IMR-90 (cell line): ENCODE results near the gene FNTB. TPM values are rescaled to one million over a fixed set of nuclear protein-coding genes. Genes with fewer than 3 reads are reported as not detected.

Source experiments
- ATAC-seq: fragments of 200-7000 bp; cut with Tn5 transposase; 2 replicates; pipeline ENCODE4 v1.9.1; 2020; ENCODE audit warnings: low read depth, mild to moderate bottlenecking, moderate library complexity
- BruUV-seq: library from RNA; stranded (reverse); fragments of 400-500 nt; replicated peaks from 2 replicates; lab custom pipeline; 2021; lab: Mats Ljungman, UMichigan
- CTCF ChIA-PET: fragments of 300-600 bp; formaldehyde crosslinking; extraction: SDS; loops from one replicate; lab custom pipeline; 2021; ENCODE audit warnings: antibody characterized with exemption; lab: Yijun Ruan, JAX
- POLR2A ChIA-PET: fragments of 300-600 bp; sonication (Branson Sonifier 250); formaldehyde crosslinking; loops from one replicate; lab custom pipeline; 2022; ENCODE audit warnings: antibody characterized with exemption; ENCODE audit not compliant: unreplicated experiment; lab: Charles Lee
- DNase-seq: peaks from one replicate; pipeline ENCODE4 v3.0.0; 2013
- H2AFZ ChIP-seq: replicated peaks from 2 replicates; pipeline ENCODE3; 2013; ENCODE audit warnings: low read length, mild to moderate bottlenecking; ENCODE audit not compliant: poor library complexity
- H2AK5ac ChIP-seq: 2 replicates; pipeline ENCODE4 v1.6.1; 2013; ENCODE audit warnings: low read depth, low read length, inconsistent platforms
- H2AK9ac ChIP-seq: replicated peaks from 2 replicates; pipeline ENCODE3; 2013; ENCODE audit warnings: mild to moderate bottlenecking, low read depth, low read length, moderate library complexity; ENCODE audit not compliant: poor library complexity
- H2BK120ac ChIP-seq: 2 replicates; pipeline ENCODE4 v1.6.1; 2013; ENCODE audit warnings: low read depth, low read length, inconsistent platforms
- H2BK15ac ChIP-seq: 3 replicates; pipeline ENCODE4 v1.6.1; 2013; ENCODE audit warnings: low read depth, low read length, inconsistent platforms
- H2BK20ac ChIP-seq: 2 replicates; pipeline ENCODE4 v1.6.1; 2013; ENCODE audit warnings: low read depth, mild to moderate bottlenecking, inconsistent platforms, low read length, moderate library complexity
- H2BK5ac ChIP-seq: 2 replicates; pipeline ENCODE4 v1.6.1; 2013; ENCODE audit warnings: mild to moderate bottlenecking, low read depth, low read length, inconsistent platforms; ENCODE audit not compliant: poor library complexity, severe bottlenecking
- H3K14ac ChIP-seq: replicated peaks from 2 replicates; pipeline ENCODE4 v1.6.1; 2013; ENCODE audit warnings: low read depth, low read length, inconsistent platforms
- H3K18ac ChIP-seq: 2 replicates; pipeline ENCODE4 v1.6.1; 2013; ENCODE audit warnings: low read depth, low read length, control low read depth
- H3K23ac ChIP-seq: 2 replicates; pipeline ENCODE4 v1.6.1; 2013; ENCODE audit warnings: low read depth, low read length, inconsistent platforms
- H3K27ac ChIP-seq: 2 replicates; pipeline ENCODE4 v1.5.1; 2013; ENCODE audit warnings: mild to moderate bottlenecking, control low read depth, low read length; ENCODE audit not compliant: insufficient read depth
- H3K27me3 ChIP-seq: 2 replicates; pipeline ENCODE4 v1.6.1; 2013; ENCODE audit warnings: low read length; ENCODE audit not compliant: control insufficient read depth, insufficient read depth
- H3K36me3 ChIP-seq: 2 replicates; pipeline ENCODE4 v1.6.1; 2013; ENCODE audit warnings: low read length, mixed read lengths; ENCODE audit not compliant: control insufficient read depth, insufficient read depth
- H3K4ac ChIP-seq: 2 replicates; pipeline ENCODE4 v1.6.1; 2013; ENCODE audit warnings: low read depth, low read length, inconsistent platforms
- H3K4me1 ChIP-seq: 2 replicates; pipeline ENCODE4 v1.6.1; 2013; ENCODE audit warnings: low read length, mixed read lengths; ENCODE audit not compliant: control insufficient read depth, insufficient read depth
- H3K4me2 ChIP-seq: 2 replicates; pipeline ENCODE4 v1.6.1; 2013; ENCODE audit warnings: low read depth, mild to moderate bottlenecking, control low read depth, low read length, moderate library complexity
- H3K4me3 ChIP-seq: 2 replicates; pipeline ENCODE4 v1.5.1; 2013; ENCODE audit warnings: low read depth, mild to moderate bottlenecking, control low read depth, low read length, moderate library complexity; ENCODE audit not compliant: insufficient read depth
- H3K56ac ChIP-seq: 2 replicates; pipeline ENCODE4 v1.6.1; 2013; ENCODE audit warnings: low read length, inconsistent platforms; ENCODE audit not compliant: insufficient read depth; ENCODE audit errors: extremely low read depth
- H3K79me1 ChIP-seq, 2 experiments: 2 replicates each; pipeline ENCODE4 v1.6.1; 2013; ENCODE audit warnings: low read length in 2 of 2, inconsistent platforms in 1 of 2, low read depth in 1 of 2
- H3K9ac ChIP-seq: 2 replicates; pipeline ENCODE4 v1.6.1; 2013; ENCODE audit warnings: low read depth, low read length, control low read depth
- H3K9me1 ChIP-seq: 2 replicates; pipeline ENCODE4 v1.6.1; 2013; ENCODE audit warnings: low read length, inconsistent platforms; ENCODE audit not compliant: insufficient read depth
- H3K9me3 ChIP-seq: 2 replicates; pipeline ENCODE4 v1.6.1; 2013; ENCODE audit warnings: low read length; ENCODE audit not compliant: control insufficient read depth, insufficient read depth
- H4K20me1 ChIP-seq: 2 replicates; pipeline ENCODE4 v1.6.1; 2013; ENCODE audit warnings: low read length, inconsistent platforms; ENCODE audit not compliant: insufficient read depth
- H4K5ac ChIP-seq: 2 replicates; pipeline ENCODE4 v1.6.1; 2013; ENCODE audit warnings: mild to moderate bottlenecking, low read depth, low read length, control low read depth
- H4K8ac ChIP-seq, 2 experiments: 2 replicates each; pipeline ENCODE4 v1.6.1; 2013; ENCODE audit warnings: low read depth in 2 of 2, low read length in 2 of 2, control low read depth in 1 of 2, inconsistent platforms in 1 of 2
- H4K91ac ChIP-seq: 2 replicates; pipeline ENCODE4 v1.6.1; 2013; ENCODE audit warnings: low read depth, low read length, inconsistent platforms; ENCODE audit not compliant: insufficient read depth
- BHLHE40 ChIP-seq: fragments of 150-350 bp; IDR thresholded peaks from 2 replicates; pipeline ENCODE4 v1.6.1; 2016; ENCODE audit warnings: mild to moderate bottlenecking, low read depth, low read length
- CEBPB ChIP-seq: IDR thresholded peaks from 2 replicates; pipeline ENCODE4 v1.6.1; 2012; ENCODE audit warnings: low read depth, low read length, improper control_type of control experiment
- CTCF ChIP-seq: conservative IDR thresholded peaks from 2 replicates; pipeline ENCODE4 v1.5.1; 2012; ENCODE audit warnings: mild to moderate bottlenecking, low read depth, low read length, improper control_type of control experiment
- FOS ChIP-seq: fragments of 150-350 bp; IDR thresholded peaks from 2 replicates; pipeline ENCODE4 v1.6.1; 2016; ENCODE audit warnings: low read depth, low read length
- MAFK ChIP-seq: IDR thresholded peaks from 2 replicates; pipeline ENCODE4 v1.6.1; 2012; ENCODE audit warnings: low read depth, low read length, improper control_type of control experiment
- MXI1 ChIP-seq: IDR thresholded peaks from 2 replicates; pipeline ENCODE4 v1.6.1; 2012; ENCODE audit warnings: low read depth, mild to moderate bottlenecking, low read length, moderate library complexity, borderline replicate concordance
- NFE2L2 ChIP-seq: fragments of 150-350 bp; IDR thresholded peaks from 2 replicates; pipeline ENCODE4 v1.6.1; 2016; ENCODE audit warnings: low read depth, mild to moderate bottlenecking, low read length
- POLR2A ChIP-seq: IDR thresholded peaks from 2 replicates; pipeline ENCODE4 v1.6.1; 2012; ENCODE audit warnings: mild to moderate bottlenecking, low read depth, low read length
- RAD21 ChIP-seq: IDR thresholded peaks from 2 replicates; pipeline ENCODE4 v1.6.1; 2012; ENCODE audit warnings: low read length, improper control_type of control experiment
- RFX5 ChIP-seq: IDR thresholded peaks from 2 replicates; pipeline ENCODE4 v1.8.0; 2012; ENCODE audit warnings: low read depth, mild to moderate bottlenecking, low read length, moderate library complexity
- SMC3 ChIP-seq: fragments of 150-350 bp; IDR thresholded peaks from 2 replicates; pipeline ENCODE4 v1.6.1; 2016; ENCODE audit warnings: low read depth, mild to moderate bottlenecking, antibody characterized with exemption, low read length, moderate library complexity
- WGBS, 2 experiments: methylation state at CpG; one replicate each; pipeline versions ENCODE4 v1.1.5 to v1.1.7; 2013; ENCODE audit warnings: missing lambda C conversion rate in 2 of 2; ENCODE audit not compliant: insufficient read length in 1 of 2; ENCODE audit errors: extremely low coverage in 2 of 2; 5-methylcytosine and 5-hydroxymethylcytosine counted together
- dilution Hi-C: fragments of 300-500 bp; cut with HindIII; formaldehyde crosslinking; loops from one replicate; pipeline ENCODE4 v1.14.3; 2018; ENCODE audit warnings: low sequenced_read_pairs; ENCODE audit not compliant: unreplicated experiment
- in situ Hi-C: fragments of 300-500 bp; cut with MboI; formaldehyde crosslinking; loops from 3 replicates; pipeline ENCODE4 v1.14.3; 2019; ENCODE audit warnings: low sequenced_read_pairs, inconsistent platforms, mixed read lengths
- intact Hi-C: fragments of 100-400 bp; cut with micrococcal nuclease; formaldehyde crosslinking; loops from 2 replicates; pipeline ENCODE4 v1.10.0; 2022
- polyA plus RNA-seq, 3 experiments: library from polyadenylated mRNA; depleted of rRNA; stranded (reverse); fragments of >200 nt; gene quantifications; 2 replicates each; pipeline ENCODE4 v1.2.3, GENCODE V29; 2012; ENCODE audit warnings: low replicate concordance in 1 of 3
- total RNA-seq: library from RNA; depleted of rRNA; stranded (reverse); fragments of >200 nt; gene quantifications from 2 replicates; pipeline ENCODE4 v1.2.3, GENCODE V29; 2012
- TF ChIP-seq, protein P1 (sequence below): fragments of 150-350 bp; IDR thresholded peaks from 2 replicates; pipeline ENCODE4 v1.6.1; 2016; ENCODE audit warnings: low read depth, mild to moderate bottlenecking, low read length, moderate library complexity, borderline replicate concordance

Gene FNTB
- total and polyA plus RNA-seq, 2 of the 4 experiments (the other 2 are of a cell fraction): 9.9 to 18.5 TPM

DNA sequence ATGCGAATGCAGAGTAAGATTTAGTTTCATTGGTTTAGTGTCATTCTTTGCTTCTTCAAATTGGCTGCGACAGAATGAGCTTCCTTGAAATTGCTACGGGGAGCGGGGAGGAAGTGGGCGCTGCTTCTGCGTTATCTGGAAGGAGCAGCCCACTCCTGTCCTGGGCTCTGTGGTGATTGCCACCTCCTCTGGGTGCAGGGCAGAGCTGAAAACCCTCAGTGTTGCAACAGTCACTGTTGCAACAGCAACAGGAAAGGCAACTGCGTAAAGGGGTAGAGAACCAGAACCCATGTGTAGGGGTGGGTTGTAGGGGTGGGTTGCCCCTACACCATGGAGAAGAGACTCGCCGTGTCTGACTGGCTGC, 57.9 kb downstream of the FNTB start:
- Histone ChIP-seq H3K18ac (no peak overlapping the region), H3K9ac (no peak overlapping the region), H4K8ac (no peak overlapping the region), H3K36me3 (peaks cover 28% of the 10 kb centered on the region), H2BK5ac (no peak overlapping the region), H3K23ac (no peak overlapping the region), H2AK5ac (no peak overlapping the region), H3K9me1 (peaks cover 3% of the 10 kb centered on the region; the same call in 1 of the 2 replicates), H2AK9ac (no peak overlapping the region), H3K56ac (no peak overlapping the region), H4K5ac (no peak overlapping the region), H3K14ac (no peak overlapping the region), H3K4me3 (no peak overlapping the region), H3K9me3 (no peaks in the 10 kb centered on the region), H3K79me1 (no peaks in the 10 kb centered on the region; a peak in 1 of 4 replicates), H3K27me3 (no peaks in the 10 kb centered on the region), H2BK15ac (no peak overlapping the region), H2BK20ac (no peak overlapping the region), H3K4me2 (no peak overlapping the region), H4K91ac (no peak overlapping the region), H2AFZ (no peak overlapping the region), H3K4me1 (no peaks in the 10 kb centered on the region), H3K27ac (no peak overlapping the region), H2BK120ac (no peak overlapping the region), H4K20me1 (no peaks in the 10 kb centered on the region), H3K4ac (no peak overlapping the region)
- no peak for TF ChIP-seq MAFK
- no peak for TF ChIP-seq NFE2L2
- TF ChIP-seq POLR2A: no peak
- TF ChIP-seq, protein P1, sequence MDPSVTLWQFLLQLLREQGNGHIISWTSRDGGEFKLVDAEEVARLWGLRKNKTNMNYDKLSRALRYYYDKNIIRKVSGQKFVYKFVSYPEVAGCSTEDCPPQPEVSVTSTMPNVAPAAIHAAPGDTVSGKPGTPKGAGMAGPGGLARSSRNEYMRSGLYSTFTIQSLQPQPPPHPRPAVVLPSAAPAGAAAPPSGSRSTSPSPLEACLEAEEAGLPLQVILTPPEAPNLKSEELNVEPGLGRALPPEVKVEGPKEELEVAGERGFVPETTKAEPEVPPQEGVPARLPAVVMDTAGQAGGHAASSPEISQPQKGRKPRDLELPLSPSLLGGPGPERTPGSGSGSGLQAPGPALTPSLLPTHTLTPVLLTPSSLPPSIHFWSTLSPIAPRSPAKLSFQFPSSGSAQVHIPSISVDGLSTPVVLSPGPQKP: no peak
- TF ChIP-seq RFX5: no peak
- no peak for TF ChIP-seq FOS
- no peak for TF ChIP-seq BHLHE40
- no peak for TF ChIP-seq MXI1
- no peak for TF ChIP-seq CEBPB
- TF ChIP-seq RAD21: no peak
- no peak for TF ChIP-seq SMC3
- no peak for TF ChIP-seq CTCF
- CTCF ChIA-PET: no interaction called here
- BruUV-seq: no TSS peak
- DNase-seq: no peak
- dilution Hi-C loops: no loop called here
- no peak for ATAC-seq
- in situ Hi-C loops: no loop called here
- POLR2A ChIA-PET: no interaction called here
- intact Hi-C loops: no loop called here
- 100% methylated on average over 5 of the region's 9 CpGs; no CpG with 5 or more reads in 1 of the 2 experiments for WGBS, 2 experiments
